GM18505 (cell line): Measurements from ENCODE around the gene PTPN14.

Experiments used
- ATAC-seq: cut with Tn5 transposase; IDR thresholded peaks from one replicate; pipeline ENCODE4 v1.9.1; 2021; ENCODE audit not compliant: unreplicated experiment
- POLR2A ChIP-seq: IDR thresholded peaks from 4 replicates; pipeline ENCODE4 v1.6.1; 2011; ENCODE audit warnings: borderline replicate concordance; ENCODE audit not compliant: insufficient read depth, insufficient read length; ENCODE audit errors: extremely low read depth

PTPN14 gene

GRCh38 chr1:214330222-214330621 lies 221.2 kb downstream of the PTPN14 start:
- ATAC-seq, result no peak

GRCh38 chr1:214329470-214330220 lies 221.8 kb downstream of the PTPN14 start:
- no peak for ATAC-seq

More at GRCh38 chr1:214330222-214330621, 221.2 kb downstream of the PTPN14 start:
- TF ChIP-seq POLR2A, result no peak

GRCh38 chr1:214328770-214329469 lies 222.5 kb downstream of the PTPN14 start:
- TF ChIP-seq POLR2A, result no peak
- peak; percentile 89 for ATAC-seq

More at GRCh38 chr1:214329470-214330220, 221.8 kb downstream of the PTPN14 start:
- no peak for TF ChIP-seq POLR2A

- ATAC-seq, result no peak
- TF ChIP-seq POLR2A, result no peak
These were observed 223.9 kb downstream of the PTPN14 start for GRCh38 chr1:214327514-214327913.

- TF ChIP-seq POLR2A, result no peak
- no peak for ATAC-seq
These were observed 225.0 kb downstream of the PTPN14 start for GRCh38 chr1:214326406-214326805.

DNA sequence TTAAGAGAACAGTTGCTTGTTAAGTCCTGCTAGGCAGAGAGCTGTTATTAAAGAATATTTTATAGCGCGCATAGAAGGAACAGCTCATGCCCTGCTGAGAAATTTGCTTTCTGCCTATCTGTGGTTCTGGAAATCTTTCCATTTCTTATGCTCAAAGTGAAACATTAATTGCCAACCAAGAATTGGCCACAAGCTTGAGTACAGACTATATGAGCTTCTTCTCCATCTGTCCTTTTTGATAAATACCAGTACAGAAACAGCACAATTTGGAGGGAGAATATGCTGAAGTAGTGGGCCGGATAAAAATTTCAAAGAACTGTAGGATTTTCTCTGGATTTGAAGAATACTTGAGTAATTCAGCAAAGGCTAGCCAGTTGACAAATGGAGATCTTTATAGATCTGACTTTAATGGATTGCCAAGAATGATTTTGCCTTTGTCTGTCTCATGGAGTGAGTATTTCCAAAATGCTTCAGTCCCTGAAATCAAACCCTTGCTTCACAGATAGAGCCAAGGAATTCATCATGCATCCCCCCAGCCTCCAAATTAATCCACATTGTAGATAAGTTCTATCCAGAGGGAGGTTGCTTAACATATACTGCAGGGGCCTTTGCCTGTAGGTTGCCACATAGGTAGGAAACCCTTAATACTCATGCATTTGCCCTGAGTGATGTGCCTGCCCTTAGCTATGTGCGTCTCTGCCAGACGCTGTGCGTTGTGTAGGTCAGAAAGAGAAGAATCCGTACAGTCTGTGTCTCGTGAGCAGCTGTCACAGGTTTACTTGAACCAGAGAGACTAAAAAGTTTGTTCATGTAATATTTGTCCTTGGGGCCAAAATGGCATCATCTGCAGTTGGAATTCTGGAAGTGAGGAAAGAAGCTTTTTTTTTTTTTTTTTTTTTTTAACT lies 226.3 kb downstream of the PTPN14 start:
- TF ChIP-seq POLR2A, result no peak
- ATAC-seq, result no peak

GRCh38 chr1:214321705-214322453 lies 229.5 kb downstream of the PTPN14 start:
- ATAC-seq, result peak; percentile 71
- TF ChIP-seq POLR2A, result no peak

GRCh38 chr1:214319938-214320337 lies 231.5 kb downstream of the PTPN14 start:
- TF ChIP-seq POLR2A, result no peak
- no peak for ATAC-seq

- TF ChIP-seq POLR2A, result no peak
- ATAC-seq, result no peak
These were observed 232.3 kb downstream of the PTPN14 start for GRCh38 chr1:214318956-214319736.

GRCh38 chr1:214318356-214318755 lies 233.0 kb downstream of the PTPN14 start:
- ATAC-seq, result no peak
- no peak for TF ChIP-seq POLR2A

- no peak for ATAC-seq
- no peak for TF ChIP-seq POLR2A
These were observed 233.7 kb downstream of the PTPN14 start for GRCh38 chr1:214317734-214318133.

GRCh38 chr1:214317300-214317699 lies 234.1 kb downstream of the PTPN14 start:
- TF ChIP-seq POLR2A, result no peak

More at GRCh38 chr1:214317300-214317699, 234.1 kb downstream of the PTPN14 start:
- ATAC-seq, result no peak
